ACC112 (cell line): ENCODE results near the gene ABCB8.

ENCODE experiments used
- H2AFZ ChIP-seq: fragments of 200-600 bp; sonication (generic); one replicate; pipeline ENCODE4 v1.6.0; 2017; ENCODE audit warnings: antibody characterized with exemption, low read length; ENCODE audit not compliant: unreplicated experiment
- H3K27ac ChIP-seq: fragments of 200-600 bp; sonication (generic); 2 replicates; pipeline ENCODE4 v1.5.1; 2014; ENCODE audit warnings: low read depth, mild to moderate bottlenecking, antibody characterized with exemption, low read length, moderate library complexity
- H3K27me3 ChIP-seq: fragments of 200-600 bp; sonication (generic); 2 replicates; pipeline ENCODE4 v1.6.1; 2014; ENCODE audit warnings: mild to moderate bottlenecking, antibody characterized with exemption, low read length, moderate library complexity, mixed read lengths; ENCODE audit not compliant: insufficient read depth
- H3K36me3 ChIP-seq: fragments of 200-600 bp; sonication (generic); 2 replicates; pipeline ENCODE4 v1.6.1; 2016; ENCODE audit warnings: mild to moderate bottlenecking, antibody characterized with exemption, low read length, moderate library complexity, mixed read lengths; ENCODE audit not compliant: insufficient read depth
- H3K4me1 ChIP-seq: fragments of 200-600 bp; sonication (generic); one replicate; pipeline ENCODE4 v1.6.1; 2016; ENCODE audit warnings: low read length, mixed read lengths; ENCODE audit not compliant: insufficient read depth, unreplicated experiment, control insufficient read depth
- H3K4me3 ChIP-seq: fragments of 200-600 bp; sonication (generic); 2 replicates; pipeline ENCODE4 v1.5.1; 2014; ENCODE audit warnings: mild to moderate bottlenecking, low read depth, low read length
- H3K79me2 ChIP-seq: fragments of 200-600 bp; sonication (generic); one replicate; pipeline ENCODE4 v1.6.0; 2016; ENCODE audit warnings: low read length; ENCODE audit not compliant: control insufficient read depth, unreplicated experiment, insufficient read depth

Gene ABCB8

DNA sequence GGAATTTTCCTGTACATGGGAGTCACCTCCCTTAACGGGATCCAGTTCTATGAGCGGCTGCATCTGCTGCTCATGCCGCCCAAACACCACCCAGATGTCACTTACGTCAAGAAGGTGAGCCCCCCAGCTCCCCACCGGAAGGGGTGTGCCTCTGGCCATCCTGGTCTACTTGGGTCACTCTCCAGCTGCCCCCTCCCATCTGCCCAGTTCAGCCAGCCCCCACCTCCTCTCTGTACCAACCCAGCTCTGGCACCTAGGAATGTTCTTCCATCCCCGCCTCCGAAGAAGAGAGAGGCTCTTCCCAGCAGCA lies 47.4 kb downstream of the ABCB8 start:
- peaks cover 22% of the 10 kb centered on the region for H3K4me1 ChIP-seq
- H3K36me3 ChIP-seq: 0 out of 2 replicates have a peak, but pooled peaks cover 4% of the 10 kb centered on the region
- H2AFZ ChIP-seq: no peak overlapping the region
- no peaks in the 10 kb centered on the region for H3K27me3 ChIP-seq
- H3K4me3 ChIP-seq: no peak overlapping the region
- peaks cover 15% of the 10 kb centered on the region for H3K79me2 ChIP-seq
- H3K27ac ChIP-seq: no peak overlapping the region

DNA sequence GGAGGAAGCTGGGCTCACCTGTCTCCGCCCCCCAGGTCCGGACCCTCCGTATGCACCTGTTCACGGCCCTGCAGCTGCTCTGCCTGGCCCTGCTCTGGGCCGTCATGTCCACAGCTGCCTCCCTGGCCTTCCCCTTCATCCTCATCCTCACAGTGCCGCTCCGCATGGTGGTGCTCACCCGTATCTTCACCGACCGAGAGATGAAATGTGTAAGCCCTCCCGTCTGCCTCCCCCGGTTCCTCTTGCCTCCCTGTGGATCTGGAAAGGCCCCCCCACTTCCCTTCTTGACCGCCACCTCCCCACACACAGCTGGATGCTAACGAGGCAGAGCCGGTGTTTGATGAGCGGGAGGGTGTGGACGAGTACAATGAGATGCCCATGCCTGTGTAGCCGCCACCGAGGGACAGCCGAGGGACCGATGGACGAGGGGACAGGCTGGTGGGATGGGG lies 47.8 kb downstream of the ABCB8 start:
- H3K4me1 ChIP-seq: peaks cover 22% of the 10 kb centered on the region

GRCh38 chr7:151076863-151077704 lies 48.8 kb downstream of the ABCB8 start:
- no peaks in the 10 kb centered on the region for H3K27me3 ChIP-seq
- peaks cover 29% of the 10 kb centered on the region for H3K4me1 ChIP-seq
- H3K36me3 ChIP-seq: no peaks in the 10 kb centered on the region
- no peak overlapping the region for H2AFZ ChIP-seq
- H3K4me3 ChIP-seq: no peak overlapping the region
- H3K79me2 ChIP-seq: peaks cover 19% of the 10 kb centered on the region
- H3K27ac ChIP-seq: no peak overlapping the region

More for the DNA sequence above, 47.8 kb downstream of the ABCB8 start:
- Histone ChIP-seq H2AFZ (no peak overlapping the region), H3K79me2 (peaks cover 15% of the 10 kb centered on the region), H3K36me3 (0 out of 2 replicates have a peak, but pooled peaks cover 4% of the 10 kb centered on the region), H3K27ac (no peak overlapping the region), H3K27me3 (no peaks in the 10 kb centered on the region), H3K4me3 (no peak overlapping the region)

DNA sequence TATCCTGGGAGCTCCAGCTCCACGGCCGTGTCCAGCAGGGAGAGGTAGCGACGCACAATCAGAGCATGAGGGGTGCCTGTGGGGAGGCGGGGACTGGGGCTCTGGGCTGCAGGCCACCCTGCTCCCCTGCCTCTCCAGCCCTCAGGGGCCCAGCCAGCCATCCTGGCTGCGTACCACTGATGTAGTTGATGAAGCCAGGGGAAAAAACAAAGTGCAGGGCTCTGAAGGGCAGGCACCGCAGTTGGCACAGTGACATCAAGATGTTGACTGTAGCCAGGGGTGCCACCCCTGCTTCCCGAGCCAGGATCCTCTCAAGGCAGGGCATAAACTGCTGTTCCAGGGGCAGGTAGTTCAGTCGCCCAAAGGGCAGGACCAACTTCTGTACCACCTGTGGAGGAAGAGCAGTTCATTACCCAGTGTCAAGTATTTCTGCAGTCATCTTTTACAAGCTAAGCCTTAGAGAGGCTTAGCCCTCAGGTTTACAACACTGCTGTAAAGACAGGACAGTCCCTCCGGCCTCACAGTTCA lies 49.5 kb downstream of the ABCB8 start:
- Histone ChIP-seq H3K4me1 (peaks cover 31% of the 10 kb centered on the region), H3K27me3 (no peaks in the 10 kb centered on the region), H3K79me2 (peaks cover 26% of the 10 kb centered on the region), H3K36me3 (no peaks in the 10 kb centered on the region), H2AFZ (no peak overlapping the region), H3K4me3 (no peak overlapping the region), H3K27ac (no peak overlapping the region)

DNA sequence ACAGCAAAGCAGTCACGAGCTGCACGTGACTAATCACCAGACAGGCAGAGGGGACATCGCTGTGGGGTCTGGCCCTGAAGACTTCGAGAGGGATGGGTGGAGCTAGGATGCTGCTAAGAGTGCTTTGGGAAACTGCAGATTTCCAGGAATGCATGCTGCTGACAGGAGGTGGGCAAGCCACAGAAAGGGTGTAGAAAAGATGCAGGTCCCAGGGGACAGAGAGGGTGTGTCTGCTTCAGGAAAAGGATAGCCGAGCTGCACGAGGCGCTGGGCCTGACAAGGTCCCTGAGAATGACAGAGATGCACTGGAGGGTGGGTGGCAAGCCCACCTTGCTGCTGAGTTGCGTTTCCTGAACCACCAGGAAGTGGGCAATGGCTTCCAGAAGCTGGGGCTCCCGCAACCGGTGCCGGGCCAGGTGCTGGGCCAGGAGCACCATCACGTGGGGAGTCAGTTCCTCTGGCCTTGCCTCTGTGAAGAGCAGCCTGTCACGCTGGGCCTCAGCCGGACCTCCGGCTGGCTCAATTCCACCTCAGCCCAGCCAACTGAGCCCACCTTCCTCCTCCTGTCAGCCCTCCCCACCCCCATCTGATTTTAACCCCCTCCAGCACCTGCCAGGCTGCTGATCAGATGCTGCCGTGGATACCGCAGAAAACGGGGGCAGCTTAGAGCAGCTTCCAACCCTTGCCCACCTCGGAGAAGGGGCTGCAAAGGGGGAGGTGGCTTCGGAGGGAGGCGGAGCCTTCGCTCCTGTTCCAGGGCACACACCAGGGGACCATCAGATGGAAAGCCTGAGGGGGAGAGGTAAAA lies 50.2 kb downstream of the ABCB8 start:
- Histone ChIP-seq H3K79me2 (peaks cover 29% of the 10 kb centered on the region), H3K4me3 (peak overlapping the region; percentile 73; the same call in 1 of the 2 replicates), H3K36me3 (no peaks in the 10 kb centered on the region), H3K4me1 (peaks cover 31% of the 10 kb centered on the region), H3K27ac (no peak overlapping the region), H3K27me3 (no peaks in the 10 kb centered on the region), H2AFZ (no peak overlapping the region)

- Histone ChIP-seq H3K4me3 (peak overlapping the region; percentile 73), H3K27ac (no peak overlapping the region), H3K79me2 (peaks cover 29% of the 10 kb centered on the region), H3K4me1 (peaks cover 31% of the 10 kb centered on the region), H3K27me3 (no peaks in the 10 kb centered on the region), H2AFZ (no peak overlapping the region), H3K36me3 (no peaks in the 10 kb centered on the region)
These were observed 51.1 kb downstream of the ABCB8 start for GRCh38 chr7:151079199-151079910.

- H3K36me3 ChIP-seq: no peaks in the 10 kb centered on the region
- H3K27ac ChIP-seq: peak overlapping the region; percentile 35; the same call in 1 of the 2 replicates
- H3K27me3 ChIP-seq: no peaks in the 10 kb centered on the region
- H2AFZ ChIP-seq: no peak overlapping the region
- peaks cover 31% of the 10 kb centered on the region for H3K4me1 ChIP-seq
- peaks cover 29% of the 10 kb centered on the region for H3K79me2 ChIP-seq
- H3K4me3 ChIP-seq: peak overlapping the region; percentile 73
These were observed 51.8 kb downstream of the ABCB8 start for GRCh38 chr7:151080067-151080521.

- H3K27ac ChIP-seq: peak within 1 kb of the TSS; percentile 59
- H3K79me2 ChIP-seq: peaks cover 29% of the 10 kb centered on the region
- peaks cover 31% of the 10 kb centered on the region for H3K4me1 ChIP-seq
- peak within 1 kb of the TSS; percentile 73 for H3K4me3 ChIP-seq
- H3K36me3 ChIP-seq: no peaks in the 10 kb centered on the region
- H2AFZ ChIP-seq: no peak within 1 kb of the TSS
- H3K27me3 ChIP-seq: no peaks in the 10 kb centered on the region
These were observed 52.4 kb downstream of the ABCB8 start, which contains the start of gene FASTK for GRCh38 chr7:151080522-151081169. Gene FASTK (minus strand): TSS chr7:151080809. CDS start chr7:151080766, 43 bp downstream.

GRCh38 chr7:151081170-151082101 lies 53.2 kb downstream of the ABCB8 start:
- H3K27ac ChIP-seq: peak overlapping the region; percentile 59
- no peaks in the 10 kb centered on the region for H3K36me3 ChIP-seq
- H3K4me1 ChIP-seq: peaks cover 31% of the 10 kb centered on the region
- H2AFZ ChIP-seq: no peak overlapping the region
- H3K27me3 ChIP-seq: no peaks in the 10 kb centered on the region
- H3K4me3 ChIP-seq: peak overlapping the region; percentile 73
- peaks cover 29% of the 10 kb centered on the region for H3K79me2 ChIP-seq
